ENCODE data around the gene CENPP.

GRCh38 chr9:92444841-92445240, 119.1 kb downstream of the CENPP start:
- TF ChIP-seq CTCF (IDR thresholded peaks at IDR 0.05): no peak
- TF ChIP-seq NFYB (CRISPR knock-in tag; conservative IDR thresholded peaks at IDR 0.05; ENCODE audit: low read depth): no peak
- TF ChIP-seq ZNF138 (CRISPR knock-in tag; conservative IDR thresholded peaks at IDR 0.05): no peak
- no peak for TF ChIP-seq MAX (CRISPR knock-in tag; IDR thresholded peaks at IDR 0.05)
- TF ChIP-seq ESRRA (CRISPR knock-in tag; IDR thresholded peaks at IDR 0.05; ENCODE audit: borderline replicate concordance): no peak
- no peak for TF ChIP-seq CBFB (CRISPR knock-in tag; IDR thresholded peaks at IDR 0.05; ENCODE audit: low read depth)
